Measurements from ENCODE around the gene TMEM123.
"Not testable (repeated sequence)": the region's sequence is repeated elsewhere in the genome, so short reads cannot be mapped to it uniquely, and the experiment has no call there.

DNA sequence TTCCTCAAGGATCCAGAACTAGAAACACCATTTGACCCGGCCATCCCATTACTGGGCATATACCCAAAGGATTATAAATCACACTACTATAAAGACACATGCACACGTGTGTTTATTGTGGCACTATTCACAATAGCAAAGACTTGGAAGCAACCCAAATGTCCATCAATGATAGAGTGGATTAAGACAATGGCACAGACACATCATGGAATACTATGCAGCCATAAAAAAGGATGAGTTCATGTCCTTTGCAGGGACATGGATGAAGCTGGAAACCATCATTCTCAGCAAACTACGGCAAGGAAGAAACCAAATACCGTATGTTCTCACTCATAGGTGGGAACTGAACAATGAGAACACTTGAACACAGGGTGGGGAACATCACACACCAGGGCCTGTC lies 8.4 kb downstream of the TMEM123 start:
- not testable (repeated sequence) for TF ChIP-seq POLR2A (IDR thresholded peaks at IDR 0.05; ENCODE audit: low read length); GATA1 (IDR thresholded peaks at IDR 0.05; ENCODE audit: low read depth, low read length)
